Activated T-cell treated with anti-CD3 and anti-CD28 coated beads for 48 hours (primary cell): Measurements from ENCODE around the gene KCNC2.

ENCODE experiments used
- DNase-seq: peaks from one replicate; pipeline ENCODE4 v3.0.0-alpha.2; 2020; ENCODE audit warnings: low read depth

KCNC2 gene

DNA sequence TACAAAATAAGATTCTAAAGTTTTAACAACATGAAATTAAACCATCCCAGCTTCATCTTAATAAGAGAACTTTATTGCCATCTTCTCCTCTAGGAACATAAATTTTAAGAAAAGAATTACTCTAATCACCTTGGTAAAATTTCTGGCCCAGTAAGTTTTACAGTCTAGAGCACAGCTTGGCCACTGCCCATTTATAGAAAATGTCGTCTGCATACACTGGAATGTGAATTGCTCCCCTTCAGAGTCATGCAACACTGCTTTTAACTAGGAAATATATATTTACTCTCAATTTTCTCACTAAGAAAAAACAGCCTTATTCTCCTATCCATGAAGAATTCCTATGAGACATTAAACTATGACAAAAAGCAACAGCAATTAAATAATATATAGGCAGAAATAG is 48.2 kb downstream of the KCNC2 start:
- no peak for DNase-seq

DNA sequence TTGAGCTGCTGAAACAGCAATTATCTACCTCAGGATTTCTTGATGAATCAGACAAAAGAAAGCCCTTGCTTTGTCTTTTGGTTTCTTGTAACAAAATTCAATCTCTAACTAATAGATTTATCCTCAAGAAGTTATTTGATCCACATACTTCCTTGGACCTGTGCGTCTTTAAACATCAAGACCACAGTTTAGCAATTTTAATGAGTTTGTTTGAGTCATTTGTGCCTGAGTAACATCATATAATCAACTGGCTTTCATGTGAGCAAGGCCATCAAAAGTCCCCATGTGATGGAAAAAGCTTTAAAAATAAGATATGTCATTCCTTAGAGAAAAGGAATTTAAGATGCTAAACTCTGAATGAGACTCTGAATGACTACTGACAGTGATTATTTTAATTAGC is 52.3 kb downstream of the KCNC2 start:
- DNase-seq: no peak

GRCh38 chr12:75155962-75156361 is 53.7 kb downstream of the KCNC2 start:
- no peak for DNase-seq

DNA sequence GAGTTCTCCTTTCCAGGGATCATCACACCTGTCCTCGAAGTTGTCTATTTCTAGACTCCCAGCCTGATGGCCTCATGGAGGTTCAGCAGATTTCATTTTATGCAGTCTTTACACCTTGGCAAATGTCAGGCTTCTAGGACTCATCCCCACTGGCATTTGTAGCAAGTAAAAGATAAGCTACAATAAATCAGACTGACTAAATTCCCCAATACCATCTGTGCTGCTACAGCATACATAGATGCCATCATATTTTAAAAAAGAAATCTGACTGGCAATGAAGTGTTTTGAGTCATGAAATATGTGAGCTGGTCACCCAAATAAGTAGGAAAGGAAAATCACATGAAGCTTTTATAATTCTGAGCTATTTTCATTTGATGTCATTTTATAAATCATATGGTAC is 55.3 kb downstream of the KCNC2 start:
- DNase-seq: no peak

GRCh38 chr12:75139196-75139595 is 70.4 kb downstream of the KCNC2 start:
- no peak for DNase-seq

DNA sequence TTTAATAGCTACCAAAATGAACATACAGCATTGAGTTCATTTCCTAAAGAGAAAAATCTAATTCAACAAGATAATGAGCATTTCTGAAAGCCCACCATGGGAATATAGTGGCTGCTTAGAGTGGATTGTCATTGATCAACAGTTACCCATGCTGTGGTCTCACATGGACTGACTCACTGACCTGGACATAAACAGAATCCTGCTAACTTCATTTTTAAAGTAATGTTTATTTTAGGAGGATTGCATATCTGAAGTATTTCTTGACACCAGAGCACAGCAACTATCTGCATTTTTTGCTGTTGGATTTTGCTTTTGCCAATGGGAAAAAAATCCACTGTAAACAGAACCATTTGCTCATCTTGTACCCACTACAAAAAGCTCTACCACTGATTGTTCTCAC is 71.7 kb downstream of the KCNC2 start:
- DNase-seq: no peak

DNA sequence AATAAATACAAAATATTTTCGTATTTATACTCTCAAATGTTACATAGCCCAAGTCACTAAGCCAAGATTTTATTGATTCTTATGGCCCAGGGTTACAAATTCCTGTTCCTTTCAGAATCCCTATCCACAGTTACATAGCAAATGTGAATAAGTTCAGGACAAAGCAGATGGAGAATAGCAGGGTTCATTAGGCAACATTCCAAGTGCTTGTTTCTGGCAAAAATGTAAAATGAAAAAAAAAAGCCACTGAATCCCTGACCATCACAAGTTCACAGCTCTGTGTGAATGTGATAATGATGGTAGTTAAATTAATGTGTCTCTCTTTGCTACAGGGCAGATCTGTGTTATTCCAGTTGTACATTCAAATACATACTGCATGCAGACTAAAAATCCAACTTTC is 74.6 kb downstream of the KCNC2 start:
- DNase-seq: no peak

DNA sequence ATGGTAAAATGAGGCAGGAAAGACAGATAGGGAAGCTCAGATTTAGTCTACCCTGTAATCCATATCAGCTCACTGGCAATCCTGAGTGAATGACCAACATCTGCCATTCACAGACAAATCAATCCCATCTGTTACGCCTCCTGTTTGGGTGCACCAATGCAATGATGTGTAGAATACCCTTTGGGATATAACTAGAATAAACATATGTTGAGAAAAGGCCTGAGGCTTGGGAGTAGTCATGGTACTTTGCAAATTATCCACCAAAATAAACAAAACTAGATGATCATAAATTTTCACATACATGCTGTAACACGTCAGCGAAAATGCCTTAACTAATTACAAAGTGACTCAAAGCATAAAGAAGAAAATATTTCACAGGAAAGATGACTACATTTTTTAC is 78.8 kb downstream of the KCNC2 start:
- DNase-seq: no peak

DNA sequence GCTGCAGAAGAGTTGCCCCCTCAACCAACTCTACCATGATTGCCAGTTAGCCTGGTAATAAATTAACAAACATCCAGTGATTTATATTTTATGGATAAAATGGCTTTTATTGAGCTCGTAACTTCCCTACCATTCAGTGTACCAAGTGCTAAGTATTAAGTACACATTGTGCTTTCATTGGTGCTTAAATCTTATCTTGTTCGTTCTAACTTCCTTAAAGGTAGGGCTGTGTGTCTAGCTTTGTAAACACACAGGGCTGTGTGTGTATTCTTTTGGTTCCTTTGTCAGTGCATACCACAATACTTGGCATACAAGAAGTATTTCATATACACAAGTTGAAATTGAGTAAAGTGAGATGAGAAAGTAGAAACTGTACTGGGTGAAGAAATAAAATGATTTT is 80.4 kb downstream of the KCNC2 start:
- DNase-seq: no peak

DNA sequence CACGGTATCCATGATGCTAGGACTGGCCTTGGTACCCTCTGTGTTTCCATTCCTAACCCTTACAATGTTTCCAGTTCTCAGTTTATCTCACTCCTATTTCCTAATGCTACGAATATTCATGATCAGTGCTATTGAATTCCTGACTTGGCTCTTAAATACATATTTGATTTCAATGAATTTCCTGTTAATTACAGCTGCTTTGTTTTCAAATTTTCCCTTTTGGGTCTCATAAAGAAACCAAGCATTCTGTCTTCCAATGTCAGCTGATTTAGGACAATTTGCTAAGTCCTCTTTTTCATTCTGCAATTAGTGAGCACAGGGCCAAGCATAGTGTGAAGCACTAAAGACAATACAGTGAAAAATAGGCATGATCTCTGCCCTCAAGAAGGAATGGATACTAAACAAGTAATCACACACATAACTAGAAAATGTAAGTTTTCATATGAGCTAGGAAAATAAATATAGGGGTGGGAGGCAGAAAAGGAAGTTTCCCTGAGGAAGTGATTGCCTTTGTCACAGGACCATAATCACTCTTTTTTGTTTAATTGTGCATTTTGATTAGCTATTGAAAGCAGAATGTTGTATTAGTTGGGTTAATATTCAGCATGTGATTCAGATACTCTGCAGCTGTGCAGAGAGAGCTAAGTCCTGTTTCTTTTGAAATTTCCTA is 88.5 kb downstream of the KCNC2 start:
- DNase-seq: no peak

DNA sequence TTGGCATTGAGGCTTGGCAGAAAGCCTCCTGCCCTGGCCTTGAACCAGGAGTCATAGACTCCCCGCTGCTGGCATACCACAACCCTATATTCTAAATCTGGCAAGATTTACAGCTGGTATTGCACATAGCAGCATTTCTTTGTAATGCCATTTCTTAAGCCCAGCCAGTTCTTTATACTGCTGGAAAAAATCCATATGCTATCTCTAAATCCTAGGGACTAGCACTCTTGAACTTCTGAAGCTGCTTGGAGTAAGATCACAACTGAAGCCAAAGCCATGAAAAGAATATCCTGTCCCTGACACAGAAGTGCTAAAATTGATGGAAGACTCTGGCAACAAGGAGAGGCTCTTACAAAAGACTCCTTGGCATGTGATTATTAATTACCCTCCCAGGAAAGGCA is 89.3 kb downstream of the KCNC2 start:
- no peak for DNase-seq

- DNase-seq: no peak
Observed at GRCh38 chr12:75116646-75117198, 92.9 kb downstream of the KCNC2 start.

DNA sequence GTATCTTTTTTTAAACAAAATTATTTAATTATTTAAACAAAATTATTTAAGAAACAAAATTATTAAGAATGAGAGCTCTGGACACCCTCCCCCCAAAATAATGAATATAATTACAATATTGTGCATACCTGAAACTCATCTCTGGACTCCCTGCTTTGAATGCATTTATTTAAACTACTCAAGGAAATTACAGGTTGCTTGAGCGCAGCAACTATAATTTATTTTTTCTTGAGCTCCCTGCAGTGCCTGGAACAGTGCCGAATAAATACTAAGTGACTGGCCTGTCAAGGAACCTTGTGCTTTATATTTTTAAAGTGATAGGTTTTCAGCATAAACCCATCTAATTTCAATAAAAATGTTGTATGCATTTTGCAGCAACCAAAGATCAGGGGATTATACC is 93.9 kb downstream of the KCNC2 start:
- DNase-seq: no peak

DNA sequence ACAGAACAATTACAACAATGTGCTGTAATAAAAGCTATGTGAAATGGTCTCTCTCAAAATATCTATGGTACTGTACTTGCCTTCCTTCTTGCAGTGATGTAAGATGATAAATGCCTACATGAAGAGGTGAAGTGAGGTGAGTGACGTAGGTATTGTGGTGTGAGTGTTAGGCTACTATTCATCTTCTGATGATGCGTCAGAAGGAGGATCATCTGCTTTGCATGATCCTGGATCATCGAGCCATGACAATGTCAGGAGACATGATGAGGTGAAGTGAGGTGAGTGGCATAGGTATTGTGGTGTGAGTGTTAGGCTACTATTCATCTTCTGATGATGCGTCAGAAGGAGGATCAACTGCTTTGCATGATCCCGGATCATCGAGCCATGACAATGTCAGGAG is 105.8 kb downstream of the KCNC2 start:
- no peak for DNase-seq

DNA sequence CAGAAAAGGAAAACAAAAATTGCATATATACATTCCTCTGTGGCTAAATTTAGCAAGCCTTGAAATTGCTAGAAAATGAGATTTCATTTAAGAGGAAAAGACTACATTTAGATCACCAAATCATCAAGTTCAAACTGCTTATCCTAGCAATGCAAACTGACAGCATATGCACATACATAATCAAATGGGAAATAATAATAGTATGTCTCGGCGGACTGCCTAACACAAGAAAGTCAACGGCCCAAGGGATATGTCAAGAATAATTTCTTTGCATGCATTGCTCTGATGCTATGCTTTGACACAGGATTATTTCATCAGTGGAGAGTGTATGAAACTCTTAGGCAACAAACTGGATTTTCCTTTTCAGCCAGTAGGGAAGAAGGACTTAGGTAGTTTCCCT is 107.9 kb downstream of the KCNC2 start:
- no peak for DNase-seq

DNA sequence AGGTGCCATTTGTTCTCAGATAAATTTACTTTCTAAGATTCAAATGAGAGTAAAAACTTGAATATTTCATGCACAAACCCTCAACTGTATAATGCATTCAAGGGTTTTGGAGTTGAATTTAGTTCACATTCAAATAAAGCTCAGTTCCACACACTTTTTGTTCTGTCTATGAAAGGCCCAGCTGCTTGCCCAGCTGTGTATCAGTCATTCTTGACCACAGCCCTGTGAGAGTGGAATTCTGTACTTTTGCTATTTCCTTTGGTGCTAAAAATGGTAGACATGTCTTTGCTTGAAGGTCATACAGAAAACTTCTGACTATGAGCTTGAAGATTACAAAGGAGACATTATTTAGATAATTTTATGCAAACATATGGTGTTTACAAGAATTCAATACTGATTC is 110.4 kb downstream of the KCNC2 start:
- DNase-seq: no peak

DNA sequence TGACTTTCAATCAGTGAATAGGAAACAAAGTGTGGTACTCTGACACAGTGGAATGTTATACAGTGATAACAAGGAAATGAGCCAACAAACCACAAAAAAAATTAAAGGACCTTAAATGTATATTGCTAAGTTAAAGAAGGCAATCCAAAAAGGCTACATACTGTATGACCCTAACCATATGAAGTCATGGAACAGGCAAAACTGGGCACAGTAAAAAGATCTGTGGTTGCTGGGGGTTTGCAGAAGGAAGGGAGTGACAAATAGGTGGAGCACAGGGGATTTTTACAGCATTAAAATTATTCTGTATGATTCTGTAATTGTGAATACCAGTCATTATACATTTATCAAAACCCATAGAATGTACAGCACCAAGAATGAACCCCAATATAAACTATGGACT is 112.6 kb downstream of the KCNC2 start:
- DNase-seq: no peak

- DNase-seq: no peak
Observed at GRCh38 chr12:75087654-75088053, 122.0 kb downstream of the KCNC2 start.

GRCh38 chr12:75086091-75087038 is 123.3 kb downstream of the KCNC2 start:
- no peak for DNase-seq

DNA sequence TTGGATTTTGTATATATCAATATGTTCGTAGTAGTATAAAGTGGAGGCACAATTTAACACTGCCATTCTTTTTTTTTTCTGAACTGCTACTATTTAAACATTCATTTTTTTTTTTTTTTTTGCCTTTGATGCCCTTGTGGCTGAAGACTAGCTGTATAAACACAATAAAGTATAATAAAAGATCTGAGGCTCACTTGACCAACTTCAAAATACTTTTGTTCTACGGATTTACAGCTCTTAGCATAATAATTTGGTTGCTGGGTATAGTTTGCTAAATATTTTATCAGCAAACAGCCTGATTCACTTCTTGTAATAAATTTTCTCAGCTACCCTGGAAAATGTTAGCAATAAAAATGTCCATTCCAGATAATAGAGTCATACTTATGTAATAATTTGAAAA is 128.3 kb downstream of the KCNC2 start:
- no peak for DNase-seq

GRCh38 chr12:75080582-75080981 is 129.1 kb downstream of the KCNC2 start:
- no peak for DNase-seq

DNA sequence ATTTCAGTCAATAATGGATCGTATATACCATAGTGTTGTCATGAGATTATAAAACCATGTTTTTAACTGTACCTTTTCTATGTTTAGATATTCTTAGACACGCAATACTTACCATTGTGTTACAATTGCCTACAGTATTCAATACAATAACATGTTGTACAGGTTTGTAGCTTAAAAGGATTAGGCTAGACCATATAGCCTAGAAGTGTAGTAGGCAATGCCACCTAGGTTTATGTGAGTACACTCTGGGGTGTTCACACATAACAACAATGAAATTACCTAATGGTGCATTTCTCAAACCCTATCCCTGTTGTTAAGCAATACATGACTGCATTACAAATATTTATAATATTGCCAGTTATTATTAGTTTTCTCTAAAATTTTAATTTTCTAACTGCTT is 144.2 kb downstream of the KCNC2 start:
- DNase-seq: no peak

DNA sequence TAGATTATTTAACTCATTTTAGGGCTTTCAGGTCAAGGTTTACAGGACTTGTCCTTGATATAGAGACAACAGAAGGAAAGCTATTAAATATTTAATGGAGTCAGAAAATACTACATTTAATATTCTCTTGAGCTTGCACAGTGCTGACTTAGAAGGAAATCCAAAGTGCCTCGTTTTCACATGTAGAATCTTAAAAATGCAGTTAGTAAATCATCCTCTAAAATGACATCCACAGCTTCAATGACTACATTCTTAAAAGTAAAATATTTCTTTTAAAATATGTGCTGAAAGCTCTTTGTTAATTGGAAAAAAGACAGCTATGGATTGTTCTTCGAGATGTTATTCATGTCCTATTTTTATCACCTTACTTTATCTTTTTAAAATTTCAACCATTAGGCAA is 146.9 kb downstream of the KCNC2 start:
- no peak for DNase-seq
